ENCODE results near the gene LRMDA.

DNA sequence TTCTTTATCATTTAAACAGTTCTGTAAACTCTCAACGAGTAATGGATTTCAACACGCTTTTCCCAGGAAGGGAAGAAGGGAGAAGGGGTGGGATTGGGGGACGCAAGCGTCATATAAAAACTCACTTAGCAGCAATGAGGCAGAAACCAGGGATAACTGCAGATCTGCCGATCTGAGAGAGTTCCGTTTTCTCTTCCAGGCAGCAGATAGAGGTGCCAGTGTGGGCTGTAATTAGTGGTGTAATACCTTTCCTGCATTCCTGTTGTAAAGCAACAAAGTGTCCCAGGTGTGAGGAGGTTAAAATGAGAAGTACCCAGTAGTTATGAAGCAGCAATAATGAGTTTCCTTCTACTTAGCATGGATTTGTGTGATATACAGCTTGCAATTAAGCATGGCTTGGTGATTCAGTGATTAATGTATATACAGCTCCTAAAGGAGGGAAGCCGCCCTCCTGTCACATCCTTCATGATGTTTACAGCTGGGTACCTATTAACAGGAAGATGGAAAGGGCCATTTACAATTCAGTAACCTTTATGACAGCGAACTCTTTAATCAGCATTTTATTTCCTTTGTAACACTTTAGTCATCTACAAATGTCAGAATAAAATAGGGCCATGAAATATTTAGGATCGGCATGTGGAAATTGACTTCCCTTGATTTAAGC is 271.9 kb downstream of the LRMDA start:
- TF ChIP-seq, protein P1, sequence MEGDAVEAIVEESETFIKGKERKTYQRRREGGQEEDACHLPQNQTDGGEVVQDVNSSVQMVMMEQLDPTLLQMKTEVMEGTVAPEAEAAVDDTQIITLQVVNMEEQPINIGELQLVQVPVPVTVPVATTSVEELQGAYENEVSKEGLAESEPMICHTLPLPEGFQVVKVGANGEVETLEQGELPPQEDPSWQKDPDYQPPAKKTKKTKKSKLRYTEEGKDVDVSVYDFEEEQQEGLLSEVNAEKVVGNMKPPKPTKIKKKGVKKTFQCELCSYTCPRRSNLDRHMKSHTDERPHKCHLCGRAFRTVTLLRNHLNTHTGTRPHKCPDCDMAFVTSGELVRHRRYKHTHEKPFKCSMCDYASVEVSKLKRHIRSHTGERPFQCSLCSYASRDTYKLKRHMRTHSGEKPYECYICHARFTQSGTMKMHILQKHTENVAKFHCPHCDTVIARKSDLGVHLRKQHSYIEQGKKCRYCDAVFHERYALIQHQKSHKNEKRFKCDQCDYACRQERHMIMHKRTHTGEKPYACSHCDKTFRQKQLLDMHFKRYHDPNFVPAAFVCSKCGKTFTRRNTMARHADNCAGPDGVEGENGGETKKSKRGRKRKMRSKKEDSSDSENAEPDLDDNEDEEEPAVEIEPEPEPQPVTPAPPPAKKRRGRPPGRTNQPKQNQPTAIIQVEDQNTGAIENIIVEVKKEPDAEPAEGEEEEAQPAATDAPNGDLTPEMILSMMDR (IDR thresholded peaks at IDR 0.05): no peak
- TF ChIP-seq POLR2A (IDR thresholded peaks at IDR 0.05) (no peak), POLR2AphosphoS5 (IDR thresholded peaks at IDR 0.05) (no peak)
